RWPE1 (cell line): ENCODE results near the gene OR2T33.
"Not testable (repeated sequence)": the region's sequence is repeated elsewhere in the genome, so short reads cannot be mapped to it uniquely, and the experiment has no call there.

Experiments
- CTCF ChIA-PET: fragments of 350-600 bp; sonication (Branson Sonifier 250); formaldehyde crosslinking; extraction: SDS; loops from one replicate; lab custom pipeline; 2021; lab: Yijun Ruan, JAX
- POLR2A ChIA-PET: fragments of 400-600 bp; formaldehyde crosslinking; extraction: SDS; loops from one replicate; lab custom pipeline; 2020; ENCODE audit warnings: antibody characterized with exemption; ENCODE audit not compliant: low non-redundant PET; lab: Yijun Ruan, JAX
- DNase-seq: peaks from one replicate; pipeline ENCODE4 v3.0.0; 2012; ENCODE audit warnings: low spot score
- H3K27ac ChIP-seq: fragments of 450-650 bp; 2 replicates; pipeline ENCODE4 v1.5.1; 2017
- CTCF ChIP-seq: fragments of 450-650 bp; conservative IDR thresholded peaks from 2 replicates; pipeline ENCODE4 v1.5.1; 2017; ENCODE audit warnings: low read depth, mild to moderate bottlenecking

Gene OR2T33, protein sequence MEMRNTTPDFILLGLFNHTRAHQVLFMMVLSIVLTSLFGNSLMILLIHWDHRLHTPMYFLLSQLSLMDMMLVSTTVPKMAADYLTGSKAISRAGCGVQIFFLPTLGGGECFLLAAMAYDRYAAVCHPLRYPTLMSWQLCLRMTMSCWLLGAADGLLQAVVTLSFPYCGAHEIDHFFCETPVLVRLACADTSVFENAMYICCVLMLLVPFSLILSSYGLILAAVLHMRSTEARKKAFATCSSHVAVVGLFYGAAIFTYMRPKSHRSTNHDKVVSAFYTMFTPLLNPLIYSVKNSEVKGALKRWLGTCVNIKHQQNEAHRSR

GRCh38 chr1:248277876-248278275, at the start of gene OR2T33:
TSS of gene OR2T33 (minus strand) at chr1:248277976. CDS start at chr1:248273814, 4,162 bp downstream.
- no peak for DNase-seq
- CTCF ChIA-PET = no interaction called here
- POLR2A ChIA-PET = no interaction called here
- no peak within 1 kb of the TSS for H3K27ac ChIP-seq
- no peak for TF ChIP-seq CTCF

DNA sequence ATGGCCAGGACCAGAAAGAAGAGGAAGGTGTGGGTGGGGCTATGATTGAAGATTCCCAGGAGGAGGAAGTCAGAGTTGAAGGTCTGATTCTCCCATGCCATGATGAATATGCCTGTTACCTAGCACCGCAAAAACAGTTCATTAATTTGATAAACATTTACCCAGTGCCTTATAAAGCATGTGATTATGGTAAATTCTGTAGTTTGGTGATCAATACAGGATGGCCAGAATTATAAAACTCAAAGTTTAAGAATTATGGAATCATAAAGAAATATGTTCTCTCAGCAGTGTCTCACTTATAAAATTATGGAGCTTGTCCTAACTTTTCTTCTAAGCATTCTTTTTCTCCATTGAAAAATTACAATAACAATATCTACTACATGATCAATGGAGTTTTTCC, 46.7 kb upstream of the OR2T33 start, which contains the start of gene OR2M7:
TSS of gene OR2M7 (minus strand) at position 101 of the 400 bp plus-strand sequence. CDS start at position 101, 0 bp downstream.
- TF ChIP-seq CTCF = no peak
- POLR2A ChIA-PET = no interaction called here
- CTCF ChIA-PET = no interaction called here
- no peak within 1 kb of the TSS for H3K27ac ChIP-seq
- no peak for DNase-seq

DNA sequence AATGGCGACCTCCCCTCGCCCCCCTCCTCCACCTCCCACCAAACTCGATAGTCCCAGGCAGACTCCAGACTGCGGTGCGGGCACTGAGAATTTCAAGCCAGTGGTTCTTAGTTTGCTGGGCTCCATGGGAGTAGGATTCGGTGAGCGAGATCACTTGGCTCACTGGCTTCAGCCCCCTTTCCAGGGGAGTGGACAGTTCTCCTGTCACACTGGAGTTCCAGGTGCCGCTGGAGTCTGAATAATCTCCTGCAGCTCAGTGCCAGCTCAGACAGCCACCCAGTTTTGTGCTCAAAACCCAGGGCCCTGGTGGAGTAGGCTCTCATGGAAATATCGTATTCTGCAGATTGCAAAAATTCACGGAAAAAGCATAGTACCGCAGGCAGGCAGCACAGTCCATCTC, 39.0 kb upstream of the OR2T33 start:
- DNase-seq = no peak
- ChIA-PET CTCF (no interaction called here), POLR2A (no interaction called here)
- TF ChIP-seq CTCF = no peak
- no peak overlapping the region for H3K27ac ChIP-seq

DNA sequence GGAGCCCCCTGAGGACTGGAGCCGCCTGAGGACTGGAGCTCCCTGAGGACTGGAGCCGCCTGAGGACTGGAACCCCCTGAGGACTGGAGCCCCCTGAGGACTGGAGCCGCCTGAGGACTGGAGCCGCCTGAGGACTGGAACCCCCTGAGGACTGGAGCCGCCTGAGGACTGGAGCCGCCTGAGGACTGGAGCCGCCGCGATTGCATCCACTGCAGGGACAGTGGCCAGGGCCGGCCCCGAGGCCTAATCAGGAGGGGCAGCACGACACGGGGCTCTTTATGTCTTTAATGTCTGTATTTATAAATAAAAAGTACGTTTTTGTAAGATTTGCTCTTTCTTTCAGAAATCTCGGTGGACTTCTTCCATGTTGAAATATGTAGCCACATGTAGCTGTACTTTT, 29.0 kb upstream of the OR2T33 start:
- CTCF ChIA-PET, DNase-seq, H3K27ac ChIP-seq, POLR2A ChIA-PET: not testable (repeated sequence)

GRCh38 chr1:248306103-248306502, 28.3 kb upstream of the OR2T33 start:
- no peak for TF ChIP-seq CTCF
- ChIA-PET CTCF (no interaction called here), POLR2A (no interaction called here)
- DNase-seq = no peak
- H3K27ac ChIP-seq = no peak overlapping the region

DNA sequence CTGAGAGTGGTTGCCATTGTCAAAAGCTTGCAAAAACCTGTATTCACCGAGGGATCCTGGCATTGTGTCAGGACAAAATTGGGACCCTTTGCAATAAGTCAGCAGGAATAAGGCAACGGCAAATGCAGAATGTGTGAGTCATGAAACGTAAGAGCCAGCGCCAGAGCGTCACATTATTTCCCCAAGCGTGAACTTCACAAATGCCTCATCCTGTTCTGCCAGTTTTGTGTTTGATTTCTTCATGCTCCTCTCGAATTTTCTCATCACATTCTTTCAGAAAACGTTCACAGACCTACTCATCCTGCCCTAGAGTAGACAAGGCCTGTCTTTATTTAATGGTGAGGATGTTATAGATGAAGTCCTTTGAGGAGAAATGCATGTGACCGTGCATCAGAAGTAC, 27.9 kb upstream of the OR2T33 start:
- POLR2A ChIA-PET, DNase-seq, CTCF ChIA-PET, H3K27ac ChIP-seq: not testable (repeated sequence)

- TF ChIP-seq CTCF = no peak
- ChIA-PET POLR2A (no interaction called here), CTCF (no interaction called here)
- no peak within 1 kb of the TSS for H3K27ac ChIP-seq
- DNase-seq = no peak
Observed at GRCh38 chr1:248303324-248303723, 25.5 kb upstream of the OR2T33 start, which contains the start of gene OR2T12. TSS of gene OR2T12 (minus strand) at chr1:248303424. CDS start at chr1:248295578, 7,846 bp downstream.
